ENCODE measurements around the gene ATXN7L1. TPM values are rescaled to one million over a fixed set of nuclear protein-coding genes. Genes with fewer than 3 reads are reported as not detected.
"Not testable (repeated sequence)": the region's sequence is repeated elsewhere in the genome, so short reads cannot be mapped to it uniquely, and the experiment has no call there.

The ATXN7L1 gene
- total RNA-seq, 4 donors from 2014 or later = 8.1 to 13.5 (median 9.1) TPM

DNA sequence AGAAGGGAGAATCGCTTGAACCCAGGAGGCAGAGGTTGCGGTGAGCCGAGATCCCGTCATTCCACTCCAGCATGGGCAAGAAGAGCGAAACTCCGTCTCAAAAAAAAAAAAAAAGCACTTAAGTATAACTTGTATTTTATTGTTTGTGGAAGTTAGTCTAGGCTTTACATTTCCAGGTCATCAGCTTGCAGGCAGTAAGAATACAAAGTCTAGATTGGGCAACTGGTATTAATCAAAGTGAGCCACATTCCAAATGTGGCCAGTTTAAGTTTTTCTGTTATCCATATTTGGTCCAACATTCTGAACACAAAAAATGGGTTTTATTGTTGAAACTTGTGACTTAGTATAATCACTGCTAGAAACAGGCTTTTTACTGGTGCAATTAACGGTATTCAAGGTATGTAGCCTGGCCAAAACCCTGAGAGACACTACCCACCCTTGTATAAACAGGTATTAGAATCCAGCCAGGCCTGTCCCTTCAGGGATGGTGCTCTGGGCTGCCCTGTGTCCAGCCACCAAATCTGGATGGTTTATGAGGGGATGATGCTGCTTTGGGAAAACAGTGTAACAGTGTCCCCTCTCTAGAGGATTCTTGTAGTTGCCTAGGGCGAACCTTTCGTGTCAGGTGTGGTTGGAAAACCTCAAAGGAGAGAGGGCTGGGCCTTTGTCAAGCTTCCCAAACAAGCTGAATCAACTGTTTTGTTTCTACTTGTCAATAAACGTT is 173.0 kb downstream of the ATXN7L1 start:
- WGBS, 2 donors = 75 to 81% methylated on average over 10 of the region's 10 CpGs
- intact Hi-C loops (cut with DNase I; ENCODE audit: low total_unique reads) = no loop called here
- no peak overlapping the region for H3K4me3 ChIP-seq (ENCODE audit: low read depth, poor library complexity, severe bottlenecking)
- no peak for DNase-seq (ENCODE audit: low spot score in 2 of 2)
- TF ChIP-seq, protein P1, sequence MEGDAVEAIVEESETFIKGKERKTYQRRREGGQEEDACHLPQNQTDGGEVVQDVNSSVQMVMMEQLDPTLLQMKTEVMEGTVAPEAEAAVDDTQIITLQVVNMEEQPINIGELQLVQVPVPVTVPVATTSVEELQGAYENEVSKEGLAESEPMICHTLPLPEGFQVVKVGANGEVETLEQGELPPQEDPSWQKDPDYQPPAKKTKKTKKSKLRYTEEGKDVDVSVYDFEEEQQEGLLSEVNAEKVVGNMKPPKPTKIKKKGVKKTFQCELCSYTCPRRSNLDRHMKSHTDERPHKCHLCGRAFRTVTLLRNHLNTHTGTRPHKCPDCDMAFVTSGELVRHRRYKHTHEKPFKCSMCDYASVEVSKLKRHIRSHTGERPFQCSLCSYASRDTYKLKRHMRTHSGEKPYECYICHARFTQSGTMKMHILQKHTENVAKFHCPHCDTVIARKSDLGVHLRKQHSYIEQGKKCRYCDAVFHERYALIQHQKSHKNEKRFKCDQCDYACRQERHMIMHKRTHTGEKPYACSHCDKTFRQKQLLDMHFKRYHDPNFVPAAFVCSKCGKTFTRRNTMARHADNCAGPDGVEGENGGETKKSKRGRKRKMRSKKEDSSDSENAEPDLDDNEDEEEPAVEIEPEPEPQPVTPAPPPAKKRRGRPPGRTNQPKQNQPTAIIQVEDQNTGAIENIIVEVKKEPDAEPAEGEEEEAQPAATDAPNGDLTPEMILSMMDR (IDR thresholded peaks at IDR 0.05) = no peak
- TF ChIP-seq POLR2A (IDR thresholded peaks at IDR 0.05) = no peak

DNA sequence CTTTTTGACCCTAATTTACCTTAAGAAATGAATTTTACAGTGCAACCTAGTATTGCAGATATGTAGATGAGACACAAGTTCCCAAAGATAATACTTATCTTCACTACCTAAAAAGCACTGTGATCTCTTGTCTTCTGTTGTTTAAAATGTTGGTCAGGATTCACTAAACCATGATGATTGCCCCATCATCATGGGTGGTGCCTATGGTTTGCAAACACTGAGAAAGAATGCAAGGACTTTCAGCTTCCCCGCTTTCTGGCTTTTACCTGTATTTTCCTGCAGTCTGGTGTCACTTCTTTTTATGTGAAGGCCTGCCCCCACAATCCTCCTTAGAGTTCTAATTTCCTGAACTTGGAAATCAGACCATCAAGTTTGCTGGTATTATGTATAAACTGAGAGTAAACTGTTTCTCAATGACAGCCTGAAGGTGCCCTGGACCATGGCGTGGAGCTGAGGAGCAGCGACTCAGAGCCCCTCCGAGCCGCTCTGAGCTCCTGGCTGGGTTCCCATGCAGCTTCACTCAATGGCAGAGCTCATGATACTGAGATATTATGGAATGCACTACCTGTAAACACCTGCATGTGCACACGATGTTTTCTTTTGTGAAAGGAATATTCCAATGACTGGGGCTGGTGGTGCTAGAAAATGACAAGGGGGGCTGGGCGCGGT is 176.7 kb downstream of the ATXN7L1 start:
- intact Hi-C loops (cut with DNase I; ENCODE audit: low total_unique reads) = no loop called here
- no peak overlapping the region for H3K4me3 ChIP-seq (ENCODE audit: low read depth, poor library complexity, severe bottlenecking)
- TF ChIP-seq, protein P1 (IDR thresholded peaks at IDR 0.05) = no peak
- TF ChIP-seq POLR2A (IDR thresholded peaks at IDR 0.05) = no peak
- no peak for DNase-seq (ENCODE audit: low spot score in 2 of 2)
- 83 to 89% methylated on average over 8 of the region's 8 CpGs for WGBS, 2 donors

DNA sequence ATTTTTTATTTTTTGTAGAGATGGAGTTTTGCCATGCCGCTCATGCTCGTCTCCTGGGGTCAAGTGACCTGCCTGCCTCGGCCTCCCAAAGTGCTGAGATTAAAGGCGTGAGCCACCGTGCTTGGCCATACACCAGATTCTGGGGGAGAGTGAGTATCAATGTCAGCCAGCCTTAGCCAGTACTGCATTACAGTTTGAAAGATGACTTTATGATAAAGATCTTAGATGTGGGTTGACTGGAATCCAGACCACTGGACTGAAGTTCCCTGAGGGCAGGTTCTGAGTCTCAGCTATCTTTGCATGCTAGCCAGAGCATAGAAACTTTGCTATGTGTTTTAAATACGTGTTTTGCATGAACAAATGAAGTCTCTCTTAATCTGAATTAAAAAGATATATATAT is 177.9 kb downstream of the ATXN7L1 start:
- WGBS, 2 donors = 93 to 96% methylated on average over 6 of the region's 6 CpGs
- DNase-seq (ENCODE audit: low spot score in 2 of 2) = no peak
- TF ChIP-seq, protein P1 (IDR thresholded peaks at IDR 0.05) = no peak
- no peak for TF ChIP-seq POLR2A (IDR thresholded peaks at IDR 0.05)

DNA sequence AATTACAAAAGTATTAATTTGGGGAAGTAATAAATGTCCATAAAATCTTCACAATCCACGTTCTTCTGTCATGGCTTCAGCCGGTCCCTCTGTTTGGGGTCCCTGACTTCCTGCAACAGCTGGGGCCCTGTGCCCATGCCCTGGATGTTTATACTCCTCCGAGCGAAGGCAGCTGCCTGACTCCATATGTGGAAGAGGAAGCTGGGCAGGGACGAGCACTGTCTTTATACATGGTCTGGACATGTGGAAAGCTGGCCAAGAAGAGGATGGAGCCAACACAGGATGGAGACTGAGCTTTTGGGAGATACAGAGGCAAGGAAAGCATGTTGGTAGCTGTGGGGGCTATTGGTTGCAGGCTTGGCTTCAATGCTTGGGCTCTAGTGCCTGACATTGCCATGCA is 178.6 kb downstream of the ATXN7L1 start:
- no peak for DNase-seq (ENCODE audit: low spot score in 2 of 2)
- TF ChIP-seq, protein P1 (IDR thresholded peaks at IDR 0.05) = no peak
- no peak for TF ChIP-seq POLR2A (IDR thresholded peaks at IDR 0.05)
- intact Hi-C loops (cut with DNase I; ENCODE audit: low total_unique reads) = no loop called here
- WGBS, 2 donors = 96 to 97% methylated on average over 5 of the region's 5 CpGs
- H3K4me3 ChIP-seq (ENCODE audit: low read depth, poor library complexity, severe bottlenecking) = no peak overlapping the region

More for the DNA sequence above, 177.9 kb downstream of the ATXN7L1 start:
- intact Hi-C loops (cut with DNase I; ENCODE audit: low total_unique reads) = no loop called here
- no peak overlapping the region for H3K4me3 ChIP-seq (ENCODE audit: low read depth, poor library complexity, severe bottlenecking)

DNA sequence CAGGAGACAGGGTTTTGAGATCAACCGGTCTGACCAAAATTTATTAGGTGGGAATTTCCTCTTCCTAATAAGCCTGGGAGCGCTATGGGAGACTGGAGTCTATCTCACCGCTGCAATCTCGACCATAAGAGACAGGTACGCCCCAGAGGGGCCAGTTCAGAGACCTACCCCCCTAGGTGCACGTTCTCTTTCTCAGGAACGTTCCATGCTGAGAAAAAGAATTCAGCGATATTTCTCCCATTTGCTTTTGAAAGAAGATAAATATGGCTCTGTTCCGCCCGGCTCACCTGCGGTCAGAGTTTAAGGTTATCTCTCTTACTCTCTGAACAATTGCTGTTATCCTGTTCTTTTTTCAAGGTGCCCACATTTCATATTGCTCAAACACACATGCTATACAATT is 179.2 kb downstream of the ATXN7L1 start:
- DNase-seq (ENCODE audit: low spot score in 2 of 2); intact Hi-C loops (cut with DNase I; ENCODE audit: low total_unique reads); H3K4me3 ChIP-seq (ENCODE audit: low read depth, poor library complexity, severe bottlenecking): not testable (repeated sequence)
- 87 to 88% methylated on average over 11 of the region's 11 CpGs for WGBS, 2 donors

DNA sequence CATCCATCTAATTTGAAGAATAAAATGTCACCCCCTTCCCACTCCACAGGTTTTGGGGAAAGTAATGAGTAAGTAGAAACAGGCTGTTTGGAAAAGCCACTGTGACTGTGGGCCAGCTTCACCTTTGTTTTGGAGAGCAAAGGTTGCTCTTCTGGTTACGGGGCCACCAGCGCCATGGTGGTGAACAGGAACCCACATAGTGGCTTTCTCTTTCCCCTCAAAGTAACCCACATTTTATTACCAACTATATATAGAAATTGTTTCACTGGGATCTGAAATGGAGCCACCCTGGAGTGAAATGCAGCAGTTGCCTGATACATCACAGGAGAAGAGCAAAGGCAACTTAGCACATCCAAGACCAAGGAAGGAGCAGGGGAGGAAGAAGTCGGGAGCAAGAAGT is 182.8 kb downstream of the ATXN7L1 start:
- H3K4me3 ChIP-seq (ENCODE audit: low read depth, poor library complexity, severe bottlenecking) = no peak overlapping the region
- no peak for TF ChIP-seq POLR2A (IDR thresholded peaks at IDR 0.05)
- TF ChIP-seq, protein P1 (IDR thresholded peaks at IDR 0.05) = no peak
- 81 to 87% methylated on average over 3 of the region's 3 CpGs for WGBS, 2 donors
- DNase-seq (ENCODE audit: low spot score in 2 of 2) = no peak
- intact Hi-C loops (cut with DNase I; ENCODE audit: low total_unique reads) = no loop called here
